GM23338 (cell line): ENCODE data around the gene DHRS7B. TPM values are rescaled to one million over a fixed set of nuclear protein-coding genes. Genes with fewer than 3 reads are reported as not detected.

Source experiments
- ATAC-seq: fragments of 200-7000 bp; cut with Tn5 transposase; 3 replicates; pipeline ENCODE4 v1.9.1; 2020
- DNase-seq: peaks from one replicate; pipeline ENCODE4 v3.0.0-alpha.2; 2015; ENCODE audit warnings: low spot score
- H2AFZ ChIP-seq: fragments of 200-600 bp; sonication (generic); 2 replicates; pipeline ENCODE4 v1.8.0; 2016; ENCODE audit warnings: antibody characterized with exemption, mild to moderate bottlenecking, moderate library complexity
- H3F3A ChIP-seq: fragments of 200-600 bp; sonication (generic); replicated peaks from 2 replicates; pipeline ENCODE4 v1.8.0; 2017; ENCODE audit warnings: antibody characterized with exemption, mixed run types, low read depth
- H3K27ac ChIP-seq: fragments of 200-600 bp; sonication (generic); 2 replicates; pipeline ENCODE4 v1.6.1; 2016; ENCODE audit warnings: low read depth
- H3K27me3 ChIP-seq: fragments of 200-600 bp; sonication (generic); 2 replicates; pipeline ENCODE4 v1.8.0; 2016; ENCODE audit warnings: mild to moderate bottlenecking, mixed run types, moderate library complexity; ENCODE audit not compliant: insufficient read depth
- H3K36me3 ChIP-seq: fragments of 200-600 bp; sonication (generic); 2 replicates; pipeline ENCODE4 v1.8.0; 2016; ENCODE audit warnings: mild to moderate bottlenecking; ENCODE audit not compliant: insufficient read depth
- H3K4me1 ChIP-seq: fragments of 200-600 bp; sonication (generic); 2 replicates; pipeline ENCODE4 v1.8.0; 2016; ENCODE audit warnings: mild to moderate bottlenecking, moderate library complexity; ENCODE audit not compliant: insufficient read depth
- H3K4me2 ChIP-seq: fragments of 200-600 bp; sonication (generic); 2 replicates; pipeline ENCODE4 v1.7.1; 2017; ENCODE audit warnings: mixed run types
- H3K4me3 ChIP-seq: fragments of 200-600 bp; sonication (generic); 2 replicates; pipeline ENCODE4 v1.6.1; 2016; ENCODE audit warnings: mixed run types
- H3K79me2 ChIP-seq: fragments of 200-600 bp; sonication (generic); replicated peaks from 2 replicates; pipeline ENCODE4 v1.8.0; 2017; ENCODE audit warnings: mild to moderate bottlenecking; ENCODE audit not compliant: insufficient read depth
- H3K9me2 ChIP-seq: fragments of 200-600 bp; sonication (generic); 2 replicates; pipeline ENCODE4 v1.8.0; 2017; ENCODE audit not compliant: insufficient read depth
- H4K20me1 ChIP-seq: fragments of 200-600 bp; sonication (generic); replicated peaks from 2 replicates; pipeline ENCODE4 v1.8.0; 2017; ENCODE audit warnings: mild to moderate bottlenecking; ENCODE audit not compliant: insufficient read depth
- H3K27ac Mint-ChIP-seq: 2 replicates; pipeline ENCODE4 v1.8.0; 2020; ENCODE audit warnings: inconsistent platforms, mild to moderate bottlenecking, moderate library complexity, mixed read lengths
- H3K27me3 Mint-ChIP-seq: 3 replicates; pipeline ENCODE4 v1.8.0; 2022; ENCODE audit warnings: low read depth, mild to moderate bottlenecking, moderate library complexity, mixed read lengths, inconsistent platforms; ENCODE audit not compliant: insufficient read depth, poor library complexity
- H3K36me3 Mint-ChIP-seq: 3 replicates; pipeline ENCODE4 v1.8.0; 2021; ENCODE audit warnings: low read depth, mild to moderate bottlenecking, inconsistent platforms, moderate library complexity, mixed read lengths
- H3K4me1 Mint-ChIP-seq: 3 replicates; pipeline ENCODE4 v1.8.0; 2020; ENCODE audit warnings: mild to moderate bottlenecking, inconsistent platforms, mixed read lengths
- H3K4me3 Mint-ChIP-seq: 3 replicates; pipeline ENCODE4 v1.8.0; 2021; ENCODE audit warnings: moderate library complexity, mild to moderate bottlenecking, inconsistent platforms, mixed read lengths
- H3K9me3 Mint-ChIP-seq: 3 replicates; pipeline ENCODE4 v1.8.0; 2020; ENCODE audit warnings: moderate library complexity, mild to moderate bottlenecking, inconsistent platforms, mixed read lengths
- EZH2 ChIP-seq: fragments of 200-600 bp; sonication (generic); IDR thresholded peaks from one replicate; pipeline ENCODE4 v1.8.0; 2017; ENCODE audit warnings: antibody characterized with exemption, mild to moderate bottlenecking, low read depth; ENCODE audit not compliant: unreplicated experiment
- JUNB ChIP-seq: IDR thresholded peaks from one replicate; pipeline ENCODE4 v1.6.1; 2016; ENCODE audit warnings: antibody characterized with exemption; ENCODE audit not compliant: unreplicated experiment
- NANOG ChIP-seq: IDR thresholded peaks from 2 replicates; pipeline ENCODE4 v1.6.1; 2016; ENCODE audit warnings: antibody characterized with exemption, borderline replicate concordance
- ZNF331 ChIP-seq: fragments of 250-450 bp; sonication (Bioruptor Pico); IDR thresholded peaks from 2 replicates; pipeline ENCODE4 v1.5.0; 2020; ENCODE audit warnings: low read depth, mild to moderate bottlenecking, moderate library complexity
- polyA plus RNA-seq: library from polyadenylated mRNA; unstranded; fragments of >200 nt; fragmentation: Nextera tagmentation; extraction: Ambion mirVana; gene quantifications from 2 replicates; pipeline ENCODE4 v1.2.1, GENCODE V29; 2016
- total RNA-seq: library from RNA; depleted of rRNA; stranded (reverse); fragments of >200 nt; shearing (Covaris generic); gene quantifications from 2 replicates; pipeline ENCODE4 v1.2.3, GENCODE V29; 2014
- TF ChIP-seq, protein P1 (sequence below): fragments of 250-450 bp; sonication (Bioruptor Pico); IDR thresholded peaks from 2 replicates; pipeline ENCODE4 v1.5.0; 2020; ENCODE audit warnings: mild to moderate bottlenecking, moderate library complexity
- TF ChIP-seq, protein P2 (sequence below): IDR thresholded peaks from one replicate; pipeline ENCODE4 v1.6.1; 2018; ENCODE audit warnings: antibody characterized with exemption; ENCODE audit not compliant: unreplicated experiment

The DHRS7B gene
- total and polyA plus RNA-seq, 2 experiments from 2014 or later, result 26.6 to 27.9 TPM

DNA sequence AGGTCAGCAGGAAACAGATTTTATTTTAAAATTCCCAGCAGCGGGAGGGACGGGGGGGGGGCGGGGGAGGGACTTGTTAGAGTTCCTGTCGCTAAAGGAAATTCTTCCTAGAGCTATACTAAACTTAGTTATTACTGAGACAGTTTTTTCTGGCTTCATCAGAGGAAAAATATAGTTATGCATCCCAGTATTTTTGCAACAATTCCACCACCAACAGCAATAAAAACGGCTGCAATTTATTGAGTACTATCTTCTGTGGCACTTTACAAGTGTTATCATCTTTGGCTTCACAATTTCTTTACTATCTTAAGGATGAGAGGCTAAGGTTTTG, 6.9 kb upstream of the DHRS7B start (continued):
- TF ChIP-seq, protein P1, sequence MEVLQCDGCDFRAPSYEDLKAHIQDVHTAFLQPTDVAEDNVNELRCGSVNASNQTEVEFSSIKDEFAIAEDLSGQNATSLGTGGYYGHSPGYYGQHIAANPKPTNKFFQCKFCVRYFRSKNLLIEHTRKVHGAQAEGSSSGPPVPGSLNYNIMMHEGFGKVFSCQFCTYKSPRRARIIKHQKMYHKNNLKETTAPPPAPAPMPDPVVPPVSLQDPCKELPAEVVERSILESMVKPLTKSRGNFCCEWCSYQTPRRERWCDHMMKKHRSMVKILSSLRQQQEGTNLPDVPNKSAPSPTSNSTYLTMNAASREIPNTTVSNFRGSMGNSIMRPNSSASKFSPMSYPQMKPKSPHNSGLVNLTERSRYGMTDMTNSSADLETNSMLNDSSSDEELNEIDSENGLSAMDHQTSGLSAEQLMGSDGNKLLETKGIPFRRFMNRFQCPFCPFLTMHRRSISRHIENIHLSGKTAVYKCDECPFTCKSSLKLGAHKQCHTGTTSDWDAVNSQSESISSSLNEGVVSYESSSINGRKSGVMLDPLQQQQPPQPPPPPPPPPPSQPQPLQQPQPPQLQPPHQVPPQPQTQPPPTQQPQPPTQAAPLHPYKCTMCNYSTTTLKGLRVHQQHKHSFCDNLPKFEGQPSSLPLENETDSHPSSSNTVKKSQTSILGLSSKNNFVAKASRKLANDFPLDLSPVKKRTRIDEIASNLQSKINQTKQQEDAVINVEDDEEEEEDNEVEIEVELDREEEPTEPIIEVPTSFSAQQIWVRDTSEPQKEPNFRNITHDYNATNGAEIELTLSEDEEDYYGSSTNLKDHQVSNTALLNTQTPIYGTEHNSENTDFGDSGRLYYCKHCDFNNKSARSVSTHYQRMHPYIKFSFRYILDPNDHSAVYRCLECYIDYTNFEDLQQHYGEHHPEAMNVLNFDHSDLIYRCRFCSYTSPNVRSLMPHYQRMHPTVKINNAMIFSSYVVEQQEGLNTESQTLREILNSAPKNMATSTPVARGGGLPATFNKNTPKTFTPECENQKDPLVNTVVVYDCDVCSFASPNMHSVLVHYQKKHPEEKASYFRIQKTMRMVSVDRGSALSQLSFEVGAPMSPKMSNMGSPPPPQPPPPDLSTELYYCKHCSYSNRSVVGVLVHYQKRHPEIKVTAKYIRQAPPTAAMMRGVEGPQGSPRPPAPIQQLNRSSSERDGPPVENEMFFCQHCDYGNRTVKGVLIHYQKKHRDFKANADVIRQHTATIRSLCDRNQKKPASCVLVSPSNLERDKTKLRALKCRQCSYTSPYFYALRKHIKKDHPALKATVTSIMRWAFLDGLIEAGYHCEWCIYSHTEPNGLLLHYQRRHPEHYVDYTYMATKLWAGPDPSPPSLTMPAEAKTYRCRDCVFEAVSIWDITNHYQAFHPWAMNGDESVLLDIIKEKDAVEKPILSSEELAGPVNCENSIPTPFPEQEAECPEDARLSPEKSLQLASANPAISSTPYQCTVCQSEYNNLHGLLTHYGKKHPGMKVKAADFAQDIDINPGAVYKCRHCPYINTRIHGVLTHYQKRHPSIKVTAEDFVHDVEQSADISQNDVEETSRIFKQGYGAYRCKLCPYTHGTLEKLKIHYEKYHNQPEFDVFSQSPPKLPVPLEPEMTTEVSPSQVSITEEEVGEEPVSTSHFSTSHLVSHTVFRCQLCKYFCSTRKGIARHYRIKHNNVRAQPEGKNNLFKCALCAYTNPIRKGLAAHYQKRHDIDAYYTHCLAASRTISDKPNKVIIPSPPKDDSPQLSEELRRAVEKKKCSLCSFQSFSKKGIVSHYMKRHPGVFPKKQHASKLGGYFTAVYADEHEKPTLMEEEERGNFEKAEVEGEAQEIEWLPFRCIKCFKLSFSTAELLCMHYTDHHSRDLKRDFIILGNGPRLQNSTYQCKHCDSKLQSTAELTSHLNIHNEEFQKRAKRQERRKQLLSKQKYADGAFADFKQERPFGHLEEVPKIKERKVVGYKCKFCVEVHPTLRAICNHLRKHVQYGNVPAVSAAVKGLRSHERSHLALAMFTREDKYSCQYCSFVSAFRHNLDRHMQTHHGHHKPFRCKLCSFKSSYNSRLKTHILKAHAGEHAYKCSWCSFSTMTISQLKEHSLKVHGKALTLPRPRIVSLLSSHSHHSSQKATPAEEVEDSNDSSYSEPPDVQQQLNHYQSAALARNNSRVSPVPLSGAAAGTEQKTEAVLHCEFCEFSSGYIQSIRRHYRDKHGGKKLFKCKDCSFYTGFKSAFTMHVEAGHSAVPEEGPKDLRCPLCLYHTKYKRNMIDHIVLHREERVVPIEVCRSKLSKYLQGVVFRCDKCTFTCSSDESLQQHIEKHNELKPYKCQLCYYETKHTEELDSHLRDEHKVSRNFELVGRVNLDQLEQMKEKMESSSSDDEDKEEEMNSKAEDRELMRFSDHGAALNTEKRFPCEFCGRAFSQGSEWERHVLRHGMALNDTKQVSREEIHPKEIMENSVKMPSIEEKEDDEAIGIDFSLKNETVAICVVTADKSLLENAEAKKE, result no peak
- TF ChIP-seq JUNB, result no peak
- TF ChIP-seq, protein P2, sequence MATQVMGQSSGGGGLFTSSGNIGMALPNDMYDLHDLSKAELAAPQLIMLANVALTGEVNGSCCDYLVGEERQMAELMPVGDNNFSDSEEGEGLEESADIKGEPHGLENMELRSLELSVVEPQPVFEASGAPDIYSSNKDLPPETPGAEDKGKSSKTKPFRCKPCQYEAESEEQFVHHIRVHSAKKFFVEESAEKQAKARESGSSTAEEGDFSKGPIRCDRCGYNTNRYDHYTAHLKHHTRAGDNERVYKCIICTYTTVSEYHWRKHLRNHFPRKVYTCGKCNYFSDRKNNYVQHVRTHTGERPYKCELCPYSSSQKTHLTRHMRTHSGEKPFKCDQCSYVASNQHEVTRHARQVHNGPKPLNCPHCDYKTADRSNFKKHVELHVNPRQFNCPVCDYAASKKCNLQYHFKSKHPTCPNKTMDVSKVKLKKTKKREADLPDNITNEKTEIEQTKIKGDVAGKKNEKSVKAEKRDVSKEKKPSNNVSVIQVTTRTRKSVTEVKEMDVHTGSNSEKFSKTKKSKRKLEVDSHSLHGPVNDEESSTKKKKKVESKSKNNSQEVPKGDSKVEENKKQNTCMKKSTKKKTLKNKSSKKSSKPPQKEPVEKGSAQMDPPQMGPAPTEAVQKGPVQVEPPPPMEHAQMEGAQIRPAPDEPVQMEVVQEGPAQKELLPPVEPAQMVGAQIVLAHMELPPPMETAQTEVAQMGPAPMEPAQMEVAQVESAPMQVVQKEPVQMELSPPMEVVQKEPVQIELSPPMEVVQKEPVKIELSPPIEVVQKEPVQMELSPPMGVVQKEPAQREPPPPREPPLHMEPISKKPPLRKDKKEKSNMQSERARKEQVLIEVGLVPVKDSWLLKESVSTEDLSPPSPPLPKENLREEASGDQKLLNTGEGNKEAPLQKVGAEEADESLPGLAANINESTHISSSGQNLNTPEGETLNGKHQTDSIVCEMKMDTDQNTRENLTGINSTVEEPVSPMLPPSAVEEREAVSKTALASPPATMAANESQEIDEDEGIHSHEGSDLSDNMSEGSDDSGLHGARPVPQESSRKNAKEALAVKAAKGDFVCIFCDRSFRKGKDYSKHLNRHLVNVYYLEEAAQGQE, result no peak
- no peak for TF ChIP-seq NANOG

DNA sequence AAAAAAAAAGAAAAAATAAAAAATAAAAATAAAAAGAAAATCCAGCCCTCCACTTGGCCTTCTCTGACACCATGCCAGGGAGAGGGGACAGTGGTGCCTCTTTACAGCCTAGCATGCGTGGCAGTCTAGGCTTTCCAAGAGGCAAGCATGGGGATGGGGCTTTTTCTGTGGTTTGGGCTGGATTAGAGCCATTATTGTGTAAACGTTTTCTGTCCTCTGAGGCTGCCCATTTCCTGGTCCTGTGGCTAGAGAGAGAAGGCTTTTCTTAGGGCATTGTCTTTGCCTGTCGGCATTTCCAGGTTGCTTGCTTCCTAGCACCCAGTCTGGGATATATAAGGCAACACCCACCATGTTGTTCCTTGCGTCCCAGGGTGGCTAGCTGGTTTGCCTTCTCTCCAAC, 2.7 kb upstream of the DHRS7B start:
- H3K4me2 ChIP-seq, result no peak overlapping the region
- peaks cover 8% of the 10 kb centered on the region; the same call in 1 of the 2 replicates for H3F3A ChIP-seq
- H3K4me1 Mint-ChIP-seq, result peaks cover 25% of the 10 kb centered on the region
- 0 out of 2 replicates have a peak, but pooled peaks cover 4% of the 10 kb centered on the region for H3K9me2 ChIP-seq
- 0 out of 3 replicates have a peak, but pooled peaks cover 3% of the 10 kb centered on the region for H3K9me3 Mint-ChIP-seq
- peak overlapping the region; percentile 74 for H3K27ac ChIP-seq
- no peak overlapping the region for H3K4me3 ChIP-seq
- H3K27ac Mint-ChIP-seq, result no peak overlapping the region; the same call in 1 of the 2 replicates
- peaks cover 26% of the 10 kb centered on the region for H3K4me1 ChIP-seq
- no peak overlapping the region for H3K4me3 Mint-ChIP-seq
- H3K36me3 ChIP-seq, result no peaks in the 10 kb centered on the region
- ATAC-seq (no peak), DNase-seq (peak; percentile 43)
- H4K20me1 ChIP-seq, result no peaks in the 10 kb centered on the region
- peaks cover 21% of the 10 kb centered on the region for H3K79me2 ChIP-seq
- peaks cover 17% of the 10 kb centered on the region for H3K27me3 Mint-ChIP-seq
- no peaks in the 10 kb centered on the region; the same call in 2 of the 3 replicates for H3K36me3 Mint-ChIP-seq
- no peaks in the 10 kb centered on the region for H3K27me3 ChIP-seq
- H2AFZ ChIP-seq, result no peak overlapping the region
- TF ChIP-seq JUNB (no peak), EZH2 (no peak), ZNF331 (CRISPR knock-in tag) (no peak)
- TF ChIP-seq, protein P1, result no peak
